Neural cell (in vitro differentiated cells): ENCODE measurements around the gene MORF4L2. TPM values are rescaled to one million over a fixed set of nuclear protein-coding genes. Genes with fewer than 3 reads are reported as not detected.

Experiments
- H2AFZ ChIP-seq: fragments of 200-600, 300-800 bp; sonication (generic), shearing (Covaris generic); 2 replicates; pipeline ENCODE4 v1.6.0; 2014; ENCODE audit warnings: low read depth, mild to moderate bottlenecking, antibody characterized with exemption, low read length, moderate library complexity
- H3F3A ChIP-seq: fragments of 200-600 bp; shearing (Covaris generic); 2 replicates; pipeline ENCODE4 v1.6.1; 2016; ENCODE audit warnings: mild to moderate bottlenecking, moderate library complexity, mixed read lengths, antibody characterized with exemption, low read length; ENCODE audit not compliant: insufficient read depth, poor library complexity, severe bottlenecking
- H3K27ac ChIP-seq: fragments of 200-600, 300-800 bp; sonication (generic), shearing (Covaris generic); 2 replicates; pipeline ENCODE4 v1.5.1; 2014; ENCODE audit warnings: mild to moderate bottlenecking, low read length, moderate library complexity
- H3K27me3 ChIP-seq: fragments of 300-800, 200-600 bp; sonication (generic), shearing (Covaris generic); 2 replicates; pipeline ENCODE4 v1.6.0; 2014; ENCODE audit warnings: mild to moderate bottlenecking, low read depth, low read length, moderate library complexity; ENCODE audit not compliant: insufficient read depth
- H3K36me3 ChIP-seq: fragments of 300-800, 200-600 bp; sonication (generic), shearing (Covaris generic); 2 replicates; pipeline ENCODE4 v1.5.1; 2014; ENCODE audit warnings: mild to moderate bottlenecking, antibody characterized with exemption, low read length, moderate library complexity; ENCODE audit not compliant: insufficient read depth
- H3K4me2 ChIP-seq: fragments of 300-800, 200-600 bp; sonication (generic), shearing (Covaris generic); 2 replicates; pipeline ENCODE4 v1.6.0; 2014; ENCODE audit warnings: mild to moderate bottlenecking, low read length
- H3K4me3 ChIP-seq: fragments of 300-800, 200-600 bp; sonication (generic), shearing (Covaris generic); 2 replicates; pipeline ENCODE4 v1.5.1; 2014; ENCODE audit warnings: mild to moderate bottlenecking, low read length, moderate library complexity
- H3K79me2 ChIP-seq: fragments of 200-600 bp; shearing (Covaris generic); replicated peaks from 2 replicates; pipeline ENCODE4 v1.6.0; 2014; ENCODE audit warnings: mild to moderate bottlenecking, low read length, moderate library complexity; ENCODE audit not compliant: insufficient read depth
- H3K9ac ChIP-seq: fragments of 300-800, 200-600 bp; sonication (generic), shearing (Covaris generic); 2 replicates; pipeline ENCODE4 v1.6.1; 2016; ENCODE audit warnings: mild to moderate bottlenecking, low read length, mixed read lengths
- H3K9me2 ChIP-seq: fragments of 200-600 bp; shearing (Covaris generic); 2 replicates; pipeline ENCODE4 v1.6.1; 2016; ENCODE audit warnings: mild to moderate bottlenecking, low read length, mixed read lengths; ENCODE audit not compliant: insufficient read depth
- H3K9me3 ChIP-seq: fragments of 200-600, 300-800 bp; sonication (generic), shearing (Covaris generic); 2 replicates; pipeline ENCODE4 v1.6.1; 2016; ENCODE audit warnings: mild to moderate bottlenecking, mixed run types, low read length, moderate library complexity, mixed read lengths
- H4K20me1 ChIP-seq: fragments of 200-600 bp; shearing (Covaris generic); 2 replicates; pipeline ENCODE4 v1.6.1; 2016; ENCODE audit warnings: mild to moderate bottlenecking, mixed run types; ENCODE audit not compliant: insufficient read depth
- EP300 ChIP-seq: fragments of 450-650 bp; conservative IDR thresholded peaks from 2 replicates; pipeline ENCODE4 v1.6.1; 2014; ENCODE audit warnings: antibody characterized with exemption, mild to moderate bottlenecking, moderate library complexity; ENCODE audit not compliant: poor library complexity, severe bottlenecking
- EZH2 ChIP-seq: fragments of 200-600, 300-800 bp; shearing (Covaris generic), sonication (generic); IDR thresholded peaks from 2 replicates; pipeline ENCODE4 v1.6.1; 2014; ENCODE audit warnings: antibody characterized with exemption, low read length, borderline replicate concordance, mild to moderate bottlenecking; ENCODE audit not compliant: insufficient read depth, poor library complexity, severe bottlenecking
- MXI1 ChIP-seq: fragments of 450-650 bp; conservative IDR thresholded peaks from 2 replicates; pipeline ENCODE4 v1.6.1; 2014; ENCODE audit warnings: antibody characterized with exemption, mild to moderate bottlenecking; ENCODE audit not compliant: poor library complexity, severe bottlenecking
- POLR2AphosphoS5 ChIP-seq: IDR thresholded peaks from 2 replicates; pipeline ENCODE4 v1.6.1; 2012
- RAD21 ChIP-seq: fragments of 450-650 bp; conservative IDR thresholded peaks from 2 replicates; pipeline ENCODE4 v1.6.1; 2014; ENCODE audit warnings: antibody characterized with exemption, mild to moderate bottlenecking, moderate library complexity
- SMC3 ChIP-seq: fragments of 450-650 bp; conservative IDR thresholded peaks from 2 replicates; pipeline ENCODE4 v1.6.1; 2014; ENCODE audit warnings: antibody characterized with exemption, mild to moderate bottlenecking, moderate library complexity; ENCODE audit not compliant: poor library complexity
- TAF1 ChIP-seq: IDR thresholded peaks from 2 replicates; pipeline ENCODE4 v1.6.1; 2012; ENCODE audit warnings: low read depth
- polyA plus RNA-seq: library from polyadenylated mRNA; depleted of rRNA; stranded (reverse); fragments of >200 nt; gene quantifications from 2 replicates; pipeline ENCODE4 v1.2.3, GENCODE V29; 2014
- TF ChIP-seq, protein P1 (sequence below): fragments of 450-650 bp; IDR thresholded peaks from 2 replicates; pipeline ENCODE4 v1.5.1; 2014; ENCODE audit warnings: antibody characterized with exemption, mild to moderate bottlenecking, moderate library complexity; ENCODE audit not compliant: poor library complexity, severe bottlenecking
- TF ChIP-seq, protein P2 (sequence below): IDR thresholded peaks from 2 replicates; pipeline ENCODE4 v1.6.1; 2012; ENCODE audit warnings: borderline replicate concordance

The MORF4L2 gene
- polyA plus RNA-seq, 1 donor from 2014 or later: 1,340 TPM

DNA sequence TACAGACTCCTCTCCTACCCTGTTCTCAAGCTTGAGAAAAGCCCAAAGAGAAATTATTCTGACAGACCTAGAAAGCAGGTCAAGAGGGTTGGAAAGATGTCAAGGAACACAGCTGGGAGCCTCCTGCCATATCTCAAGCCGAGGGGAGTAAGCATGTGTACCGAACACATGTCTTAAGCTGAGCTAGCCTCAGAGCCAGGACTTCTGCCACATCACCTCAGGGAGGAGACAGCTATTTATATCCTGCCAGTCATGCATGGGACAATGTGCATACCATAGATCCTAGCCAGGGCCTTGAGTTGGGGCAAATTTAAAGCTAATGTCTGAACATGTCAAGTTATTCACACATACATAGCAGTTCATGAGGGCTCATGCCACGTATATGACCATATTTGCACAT lies 36.0 kb upstream of the MORF4L2 start:
- Histone ChIP-seq H3K9me2 (no peaks in the 10 kb centered on the region), H3K9me3 (no peaks in the 10 kb centered on the region), H3K4me3 (no peak overlapping the region), H3K4me2 (no peak overlapping the region), H3K27ac (no peak overlapping the region), H3K36me3 (no peaks in the 10 kb centered on the region), H3K9ac (no peak overlapping the region), H2AFZ (no peak overlapping the region), H4K20me1 (no peaks in the 10 kb centered on the region), H3K79me2 (no peaks in the 10 kb centered on the region), H3K27me3 (no peaks in the 10 kb centered on the region), H3F3A (no peaks in the 10 kb centered on the region)
- TF ChIP-seq EZH2: no peak
- no peak for TF ChIP-seq MXI1
- TF ChIP-seq, protein P1, sequence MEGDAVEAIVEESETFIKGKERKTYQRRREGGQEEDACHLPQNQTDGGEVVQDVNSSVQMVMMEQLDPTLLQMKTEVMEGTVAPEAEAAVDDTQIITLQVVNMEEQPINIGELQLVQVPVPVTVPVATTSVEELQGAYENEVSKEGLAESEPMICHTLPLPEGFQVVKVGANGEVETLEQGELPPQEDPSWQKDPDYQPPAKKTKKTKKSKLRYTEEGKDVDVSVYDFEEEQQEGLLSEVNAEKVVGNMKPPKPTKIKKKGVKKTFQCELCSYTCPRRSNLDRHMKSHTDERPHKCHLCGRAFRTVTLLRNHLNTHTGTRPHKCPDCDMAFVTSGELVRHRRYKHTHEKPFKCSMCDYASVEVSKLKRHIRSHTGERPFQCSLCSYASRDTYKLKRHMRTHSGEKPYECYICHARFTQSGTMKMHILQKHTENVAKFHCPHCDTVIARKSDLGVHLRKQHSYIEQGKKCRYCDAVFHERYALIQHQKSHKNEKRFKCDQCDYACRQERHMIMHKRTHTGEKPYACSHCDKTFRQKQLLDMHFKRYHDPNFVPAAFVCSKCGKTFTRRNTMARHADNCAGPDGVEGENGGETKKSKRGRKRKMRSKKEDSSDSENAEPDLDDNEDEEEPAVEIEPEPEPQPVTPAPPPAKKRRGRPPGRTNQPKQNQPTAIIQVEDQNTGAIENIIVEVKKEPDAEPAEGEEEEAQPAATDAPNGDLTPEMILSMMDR: no peak
- no peak for TF ChIP-seq SMC3
- TF ChIP-seq, protein P2, sequence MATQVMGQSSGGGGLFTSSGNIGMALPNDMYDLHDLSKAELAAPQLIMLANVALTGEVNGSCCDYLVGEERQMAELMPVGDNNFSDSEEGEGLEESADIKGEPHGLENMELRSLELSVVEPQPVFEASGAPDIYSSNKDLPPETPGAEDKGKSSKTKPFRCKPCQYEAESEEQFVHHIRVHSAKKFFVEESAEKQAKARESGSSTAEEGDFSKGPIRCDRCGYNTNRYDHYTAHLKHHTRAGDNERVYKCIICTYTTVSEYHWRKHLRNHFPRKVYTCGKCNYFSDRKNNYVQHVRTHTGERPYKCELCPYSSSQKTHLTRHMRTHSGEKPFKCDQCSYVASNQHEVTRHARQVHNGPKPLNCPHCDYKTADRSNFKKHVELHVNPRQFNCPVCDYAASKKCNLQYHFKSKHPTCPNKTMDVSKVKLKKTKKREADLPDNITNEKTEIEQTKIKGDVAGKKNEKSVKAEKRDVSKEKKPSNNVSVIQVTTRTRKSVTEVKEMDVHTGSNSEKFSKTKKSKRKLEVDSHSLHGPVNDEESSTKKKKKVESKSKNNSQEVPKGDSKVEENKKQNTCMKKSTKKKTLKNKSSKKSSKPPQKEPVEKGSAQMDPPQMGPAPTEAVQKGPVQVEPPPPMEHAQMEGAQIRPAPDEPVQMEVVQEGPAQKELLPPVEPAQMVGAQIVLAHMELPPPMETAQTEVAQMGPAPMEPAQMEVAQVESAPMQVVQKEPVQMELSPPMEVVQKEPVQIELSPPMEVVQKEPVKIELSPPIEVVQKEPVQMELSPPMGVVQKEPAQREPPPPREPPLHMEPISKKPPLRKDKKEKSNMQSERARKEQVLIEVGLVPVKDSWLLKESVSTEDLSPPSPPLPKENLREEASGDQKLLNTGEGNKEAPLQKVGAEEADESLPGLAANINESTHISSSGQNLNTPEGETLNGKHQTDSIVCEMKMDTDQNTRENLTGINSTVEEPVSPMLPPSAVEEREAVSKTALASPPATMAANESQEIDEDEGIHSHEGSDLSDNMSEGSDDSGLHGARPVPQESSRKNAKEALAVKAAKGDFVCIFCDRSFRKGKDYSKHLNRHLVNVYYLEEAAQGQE: no peak
- no peak for TF ChIP-seq TAF1
- no peak for TF ChIP-seq POLR2AphosphoS5
- TF ChIP-seq EP300: no peak
- no peak for TF ChIP-seq RAD21

DNA sequence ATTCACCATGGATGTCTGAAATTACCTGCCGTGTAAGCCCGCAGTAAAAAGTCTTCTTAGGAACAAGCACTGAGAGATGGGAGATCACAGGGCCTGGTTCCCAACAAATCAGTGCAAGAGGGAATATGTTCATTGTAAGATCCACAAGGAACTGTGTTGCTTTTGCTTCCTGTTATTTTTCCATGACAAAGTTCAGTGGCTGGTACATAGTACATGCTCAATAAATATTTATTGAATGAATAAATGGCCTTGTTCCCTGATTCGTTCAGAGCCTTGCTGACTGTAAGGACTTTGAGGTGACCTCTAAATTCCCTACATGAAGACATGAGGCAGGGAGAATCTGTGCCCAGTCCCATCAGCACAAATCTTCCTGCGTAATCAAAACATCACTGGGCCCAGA lies 31.6 kb upstream of the MORF4L2 start:
- Histone ChIP-seq H3K4me2 (no peak overlapping the region), H4K20me1 (no peaks in the 10 kb centered on the region), H2AFZ (no peak overlapping the region), H3K79me2 (no peaks in the 10 kb centered on the region), H3K36me3 (no peaks in the 10 kb centered on the region), H3F3A (no peaks in the 10 kb centered on the region), H3K27me3 (no peaks in the 10 kb centered on the region), H3K4me3 (no peak overlapping the region), H3K9me2 (no peaks in the 10 kb centered on the region), H3K27ac (no peak overlapping the region), H3K9me3 (no peaks in the 10 kb centered on the region), H3K9ac (no peak overlapping the region)
- TF ChIP-seq, protein P1: no peak
- TF ChIP-seq EZH2: no peak
- no peak for TF ChIP-seq SMC3
- TF ChIP-seq TAF1: no peak
- no peak for TF ChIP-seq MXI1
- no peak for TF ChIP-seq POLR2AphosphoS5
- no peak for TF ChIP-seq EP300
- TF ChIP-seq RAD21: no peak
- TF ChIP-seq, protein P2: no peak
